ENCODE results near the gene ARHGEF35.
"Not testable (repeated sequence)": the region's sequence is repeated elsewhere in the genome, so short reads cannot be mapped to it uniquely, and the experiment has no call there.

Gene ARHGEF35

GRCh38 chr7:144178380-144179164 lies 17.1 kb downstream of the ARHGEF35 start:
- DNase-seq: not testable (repeated sequence)

- DNase-seq: no peak
Observed at GRCh38 chr7:144174613-144175012, 21.0 kb downstream of the ARHGEF35 start.

GRCh38 chr7:144171594-144172350 lies 23.9 kb downstream of the ARHGEF35 start:
- not testable (repeated sequence) for DNase-seq

GRCh38 chr7:144164784-144165183 lies 30.8 kb downstream of the ARHGEF35 start:
- no peak for DNase-seq

GRCh38 chr7:144158861-144159260 lies 36.8 kb downstream of the ARHGEF35 start:
- DNase-seq: no peak

- DNase-seq: no peak
Observed at GRCh38 chr7:144148224-144148827, 47.3 kb downstream of the ARHGEF35 start.

GRCh38 chr7:144144426-144144825 lies 51.2 kb downstream of the ARHGEF35 start:
- DNase-seq: no peak

GRCh38 chr7:144142187-144142586 lies 53.4 kb downstream of the ARHGEF35 start:
- no peak for DNase-seq

GRCh38 chr7:144137501-144137900 lies 58.1 kb downstream of the ARHGEF35 start:
- DNase-seq: no peak
